ENCODE measurements around the gene PPP1R3D.
"Not testable (repeated sequence)": the region's sequence is repeated elsewhere in the genome, so short reads cannot be mapped to it uniquely, and the experiment has no call there.

PPP1R3D gene

GRCh38 chr20:59912609-59913008, 27.5 kb downstream of the PPP1R3D start:
- DNase-seq, result no peak

DNA sequence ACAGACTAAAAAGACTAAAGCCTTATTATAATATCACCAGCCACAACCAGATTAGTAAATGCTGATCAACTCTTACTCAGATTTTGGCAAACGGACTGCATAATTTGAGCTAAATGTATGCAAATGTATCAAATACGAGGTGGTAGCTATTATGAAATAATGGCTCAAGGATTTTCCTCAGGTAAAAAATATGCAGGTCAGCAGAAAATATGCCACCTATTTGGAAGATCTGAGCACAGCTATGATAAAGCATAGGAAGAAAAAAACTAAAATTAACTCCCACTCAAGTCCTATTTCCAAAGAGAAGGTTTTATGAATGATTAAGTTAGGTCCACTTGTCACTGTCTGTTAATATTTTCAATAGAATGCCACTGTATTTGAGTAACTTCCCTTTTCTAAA, 29.1 kb downstream of the PPP1R3D start:
- DNase-seq, result no peak

- DNase-seq, result no peak
Measured at GRCh38 chr20:59908855-59909254, 31.2 kb downstream of the PPP1R3D start.

GRCh38 chr20:59903621-59904020, 36.5 kb downstream of the PPP1R3D start:
- no peak for DNase-seq

GRCh38 chr20:59902470-59902869, 37.6 kb downstream of the PPP1R3D start:
- no peak for DNase-seq

DNA sequence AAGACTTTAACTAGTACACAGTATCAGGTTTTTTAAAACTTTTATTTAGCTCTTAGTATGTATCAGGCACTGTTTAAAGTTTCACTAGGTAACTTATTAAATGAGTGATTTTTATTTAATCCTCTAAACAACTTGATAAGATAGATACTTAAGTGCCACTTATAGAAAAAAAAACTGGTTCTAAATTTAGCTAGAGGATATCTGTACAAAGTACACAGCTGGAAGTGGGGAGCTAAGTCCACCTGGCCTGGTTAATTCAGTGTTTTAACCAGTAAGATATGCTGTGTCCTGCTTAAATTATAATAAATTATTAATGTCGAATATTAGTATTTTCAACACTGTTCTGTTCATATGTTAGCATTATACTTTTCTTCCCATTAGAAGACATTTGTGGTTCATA, 44.2 kb downstream of the PPP1R3D start:
- DNase-seq, result no peak

GRCh38 chr20:59891581-59891980, 48.5 kb downstream of the PPP1R3D start:
- no peak for DNase-seq

DNA sequence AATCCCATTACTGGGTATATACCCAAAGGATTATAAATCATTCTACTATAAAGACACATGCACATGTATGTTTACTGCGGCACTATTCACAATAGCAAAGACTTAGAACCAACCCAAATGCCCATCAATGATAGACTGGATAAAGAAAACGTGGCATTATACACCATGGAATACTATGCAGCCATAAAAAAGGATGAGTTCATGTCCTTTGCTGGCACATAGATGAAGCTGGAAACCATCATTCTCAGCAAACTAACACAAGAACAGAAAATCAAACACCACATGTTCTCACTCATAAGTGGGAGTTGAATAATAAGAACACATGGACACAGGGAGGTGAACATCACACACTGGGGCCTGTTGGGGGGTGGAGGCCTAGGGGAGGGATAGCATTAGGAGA, 50.1 kb downstream of the PPP1R3D start:
- DNase-seq, result not testable (repeated sequence)

DNA sequence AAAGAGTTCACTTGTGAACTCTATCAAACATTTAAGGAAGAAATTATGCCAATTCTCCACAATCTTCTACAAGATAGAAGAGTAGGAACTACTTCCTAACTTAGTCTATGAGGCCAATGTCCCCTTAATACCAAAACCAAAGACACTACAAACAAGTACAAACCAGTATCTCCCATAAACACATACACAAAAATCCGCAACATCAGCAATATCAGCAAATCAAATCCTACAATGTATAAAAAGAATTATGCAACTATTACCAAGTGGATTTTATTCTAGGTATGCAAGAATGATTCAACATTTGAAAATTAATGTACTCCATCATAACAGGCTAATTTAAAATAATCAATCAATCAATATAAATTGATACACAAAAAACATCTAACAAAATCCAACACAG, 52.1 kb downstream of the PPP1R3D start:
- no peak for DNase-seq

Measured in T-helper 9 cell (primary cell).